ENCODE results near the gene IL13RA1.
A peak's percentile ranks its signal among the peaks of the same experiment; 100 is the strongest.
"Not testable (repeated sequence)": the region's sequence is repeated elsewhere in the genome, so short reads cannot be mapped to it uniquely, and the experiment has no call there.

The IL13RA1 gene

GRCh38 chrX:118795528-118796280 is 68.3 kb downstream of the IL13RA1 start:
- DNase-seq, result no peak

- DNase-seq, result no peak
Measured at GRCh38 chrX:118802857-118803256, 75.5 kb downstream of the IL13RA1 start.

GRCh38 chrX:118807151-118808017 is 80.0 kb downstream of the IL13RA1 start:
- DNase-seq, result peak; percentile 31

- not testable (repeated sequence) for DNase-seq
Measured at GRCh38 chrX:118817257-118817656, 89.9 kb downstream of the IL13RA1 start.

GRCh38 chrX:118823263-118824172 is 96.1 kb downstream of the IL13RA1 start, which contains the start of gene ZCCHC12:
ZCCHC12 (plus strand) TSS chrX:118823824; CDS start chrX:118825245, 1,421 bp downstream.
- DNase-seq, result peak; percentile 5

GRCh38 chrX:118824173-118824730 is 96.8 kb downstream of the IL13RA1 start:
- no peak for DNase-seq

GRCh38 chrX:118825227-118825626 is 97.8 kb downstream of the IL13RA1 start:
- no peak for DNase-seq

- peak; percentile 70 for DNase-seq
Measured at GRCh38 chrX:118839334-118839958, 112.0 kb downstream of the IL13RA1 start.
